PC-3 (cell line): ENCODE data around the gene CDKN1A. TPM values are rescaled to one million over a fixed set of nuclear protein-coding genes. Genes with fewer than 3 reads are reported as not detected.
A peak's percentile ranks its signal among the peaks of the same experiment; 100 is the strongest.

Experiments
- ATAC-seq: fragments of 200-7000 bp; cut with Tn5 transposase; 2 replicates; pipeline ENCODE4 v1.9.1; 2020; ENCODE audit warnings: mild to moderate bottlenecking, moderate library complexity
- BruUV-seq: library from RNA; stranded (reverse); fragments of 400-500 nt; replicated peaks from 2 replicates; lab custom pipeline; 2021; lab: Mats Ljungman, UMichigan
- CTCF ChIA-PET: fragments of 300-600 bp; sonication (Branson Sonifier 250); formaldehyde crosslinking; loops from one replicate; lab custom pipeline; 2022; ENCODE audit warnings: antibody characterized with exemption; lab: Charles Lee
- POLR2A ChIA-PET: fragments of 300-600 bp; sonication (Branson Sonifier 250); formaldehyde crosslinking; loops from one replicate; lab custom pipeline; 2022; ENCODE audit warnings: antibody characterized with exemption; ENCODE audit not compliant: unreplicated experiment; lab: Charles Lee
- DNase-seq: peaks from one replicate; pipeline ENCODE4 v3.0.0-alpha.2; 2015
- H2AFZ ChIP-seq: fragments of 300-600 bp; sonication (generic); 2 replicates; pipeline ENCODE4 v1.6.0; 2016; ENCODE audit warnings: antibody characterized with exemption, low read length
- H3F3A ChIP-seq: fragments of 300-600 bp; sonication (generic); one replicate; pipeline ENCODE4 v1.6.0; 2017; ENCODE audit warnings: antibody characterized with exemption, low read length, control low read depth, mild to moderate bottlenecking; ENCODE audit not compliant: unreplicated experiment
- H3K27ac ChIP-seq: fragments of 300-600 bp; sonication (generic); 2 replicates; pipeline ENCODE4 v1.5.1; 2016; ENCODE audit warnings: mild to moderate bottlenecking, low read length
- H3K27me3 ChIP-seq: fragments of 300-600 bp; sonication (generic); 2 replicates; pipeline ENCODE4 v1.6.1; 2016; ENCODE audit warnings: low read length, mixed read lengths
- H3K36me3 ChIP-seq: fragments of 300-600 bp; sonication (generic); 2 replicates; pipeline ENCODE4 v1.6.1; 2016; ENCODE audit warnings: low read depth, mixed run types, low read length, mixed read lengths
- H3K4me1 ChIP-seq: fragments of 300-600 bp; sonication (generic); 2 replicates; pipeline ENCODE4 v1.5.1; 2016; ENCODE audit warnings: low read length; ENCODE audit not compliant: insufficient read depth
- H3K4me2 ChIP-seq: fragments of 300-600 bp; sonication (generic); 2 replicates; pipeline ENCODE4 v1.6.0; 2016; ENCODE audit warnings: low read length
- H3K4me3 ChIP-seq: fragments of 300-600 bp; sonication (generic); 2 replicates; pipeline ENCODE4 v1.5.1; 2016; ENCODE audit warnings: mild to moderate bottlenecking, low read length, mixed read lengths
- H3K79me2 ChIP-seq: fragments of 300-600 bp; sonication (generic); 2 replicates; pipeline ENCODE4 v1.6.1; 2017; ENCODE audit warnings: low read length, mixed read lengths
- H3K9ac ChIP-seq: fragments of 300-600 bp; sonication (generic); 2 replicates; pipeline ENCODE4 v1.6.0; 2016; ENCODE audit warnings: mild to moderate bottlenecking, low read length
- H3K9me2 ChIP-seq: fragments of 300-600 bp; sonication (generic); replicated peaks from 2 replicates; pipeline ENCODE4 v1.6.1; 2016; ENCODE audit warnings: mixed run types, low read length, mixed read lengths
- H3K9me3 ChIP-seq: fragments of 300-600 bp; sonication (generic); 2 replicates; pipeline ENCODE4 v1.6.1; 2016; ENCODE audit warnings: low read length, mixed read lengths
- H4K20me1 ChIP-seq: fragments of 300-600 bp; sonication (generic); 2 replicates; pipeline ENCODE4 v1.6.1; 2016; ENCODE audit warnings: low read length, mixed read lengths
- EZH2 ChIP-seq: fragments of 300-600 bp; sonication (generic); IDR thresholded peaks from one replicate; pipeline ENCODE4 v1.6.1; 2017; ENCODE audit warnings: antibody characterized with exemption, mild to moderate bottlenecking, low read length; ENCODE audit not compliant: unreplicated experiment
- EZH2phosphoT487 ChIP-seq: fragments of 300-600 bp; sonication (generic); IDR thresholded peaks from 2 replicates; pipeline ENCODE4 v1.6.1; 2018; ENCODE audit warnings: mild to moderate bottlenecking, antibody characterized with exemption, low read length, borderline replicate concordance
- intact Hi-C: fragments of 100-400 bp; cut with micrococcal nuclease; formaldehyde crosslinking; loops from 2 replicates; pipeline ENCODE4 v1.9.0; 2023
- total RNA-seq: library from RNA; depleted of rRNA; stranded (reverse); fragments of >200 nt; gene quantifications from 2 replicates; pipeline ENCODE4 v1.2.3, GENCODE V29; 2014
- TF ChIP-seq, protein P1 (sequence below): fragments of 300-600 bp; sonication (generic); conservative IDR thresholded peaks from 2 replicates; pipeline ENCODE4 v1.5.1; 2017; ENCODE audit warnings: antibody characterized with exemption, low read depth, mild to moderate bottlenecking, low read length

The CDKN1A gene
- total RNA-seq, 1 experiment from 2014 or later = 79.5 TPM

DNA sequence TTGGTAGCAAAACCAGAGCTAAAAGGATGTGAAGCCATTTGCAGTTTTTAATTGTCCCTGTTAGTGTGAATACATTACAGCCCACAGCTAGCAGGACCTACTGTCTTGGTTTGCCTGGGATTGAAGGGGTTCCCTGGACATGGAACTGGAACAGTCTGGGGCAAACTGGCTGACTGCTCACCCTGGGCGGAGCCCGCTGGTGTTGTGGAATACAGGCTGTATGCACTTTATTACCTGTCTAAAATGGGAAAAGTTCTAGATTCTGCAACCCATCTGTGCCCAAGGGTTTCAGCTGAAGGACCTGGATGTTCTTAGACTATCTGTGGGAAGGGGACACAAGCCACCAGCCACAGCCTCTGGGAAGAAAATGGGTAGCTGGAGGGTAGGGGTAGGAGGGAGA is 12.2 kb upstream of the CDKN1A start:
- intact Hi-C loops = no loop called here
- Histone ChIP-seq H3K9ac (no peak overlapping the region), H3K27ac (no peak overlapping the region), H3K9me3 (no peaks in the 10 kb centered on the region), H3K4me1 (peaks cover 11% of the 10 kb centered on the region), H4K20me1 (no peaks in the 10 kb centered on the region), H2AFZ (no peak overlapping the region), H3K36me3 (no peaks in the 10 kb centered on the region), H3K27me3 (no peaks in the 10 kb centered on the region), H3K79me2 (no peaks in the 10 kb centered on the region), H3K4me3 (no peak overlapping the region), H3K4me2 (no peak overlapping the region), H3F3A (no peaks in the 10 kb centered on the region), H3K9me2 (no peaks in the 10 kb centered on the region)
- TF ChIP-seq EZH2 = no peak
- TF ChIP-seq, protein P1, sequence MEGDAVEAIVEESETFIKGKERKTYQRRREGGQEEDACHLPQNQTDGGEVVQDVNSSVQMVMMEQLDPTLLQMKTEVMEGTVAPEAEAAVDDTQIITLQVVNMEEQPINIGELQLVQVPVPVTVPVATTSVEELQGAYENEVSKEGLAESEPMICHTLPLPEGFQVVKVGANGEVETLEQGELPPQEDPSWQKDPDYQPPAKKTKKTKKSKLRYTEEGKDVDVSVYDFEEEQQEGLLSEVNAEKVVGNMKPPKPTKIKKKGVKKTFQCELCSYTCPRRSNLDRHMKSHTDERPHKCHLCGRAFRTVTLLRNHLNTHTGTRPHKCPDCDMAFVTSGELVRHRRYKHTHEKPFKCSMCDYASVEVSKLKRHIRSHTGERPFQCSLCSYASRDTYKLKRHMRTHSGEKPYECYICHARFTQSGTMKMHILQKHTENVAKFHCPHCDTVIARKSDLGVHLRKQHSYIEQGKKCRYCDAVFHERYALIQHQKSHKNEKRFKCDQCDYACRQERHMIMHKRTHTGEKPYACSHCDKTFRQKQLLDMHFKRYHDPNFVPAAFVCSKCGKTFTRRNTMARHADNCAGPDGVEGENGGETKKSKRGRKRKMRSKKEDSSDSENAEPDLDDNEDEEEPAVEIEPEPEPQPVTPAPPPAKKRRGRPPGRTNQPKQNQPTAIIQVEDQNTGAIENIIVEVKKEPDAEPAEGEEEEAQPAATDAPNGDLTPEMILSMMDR = no peak
- DNase-seq (no peak), ATAC-seq (no peak)
- ChIA-PET CTCF (no interaction called here), POLR2A (no interaction called here)
- BruUV-seq = no TSS peak

- no peaks in the 10 kb centered on the region for H3K9me3 ChIP-seq
- no peaks in the 10 kb centered on the region for H3F3A ChIP-seq
- no peaks in the 10 kb centered on the region for H3K79me2 ChIP-seq
- peak overlapping the region; percentile 27 for H3K4me2 ChIP-seq
- H3K27ac ChIP-seq = no peak overlapping the region
- ChIA-PET POLR2A (no interaction called here), CTCF (interaction anchor here (0.6 kb wide), 1 partner anchor 8 kb away, joined by 3 read pairs; no protein-coding TSS in a partner anchor)
- H3K9me2 ChIP-seq = no peaks in the 10 kb centered on the region
- ATAC-seq = 0 out of 2 replicates have a peak, but pooled peaks have one; percentile 27
- H3K4me3 ChIP-seq = no peak overlapping the region
- intact Hi-C loops = no loop called here
- H4K20me1 ChIP-seq = no peaks in the 10 kb centered on the region
- H3K9ac ChIP-seq = no peak overlapping the region
- peaks cover 11% of the 10 kb centered on the region for H3K4me1 ChIP-seq
- no peaks in the 10 kb centered on the region for H3K27me3 ChIP-seq
- no TSS peak for BruUV-seq
- TF ChIP-seq EZH2 = no peak
- peak overlapping the region; percentile 65 for H2AFZ ChIP-seq
- peak; percentile 47 for DNase-seq
- no peaks in the 10 kb centered on the region for H3K36me3 ChIP-seq
Measured at GRCh38 chr6:36666826-36667591, 11.5 kb upstream of the CDKN1A start.

DNA sequence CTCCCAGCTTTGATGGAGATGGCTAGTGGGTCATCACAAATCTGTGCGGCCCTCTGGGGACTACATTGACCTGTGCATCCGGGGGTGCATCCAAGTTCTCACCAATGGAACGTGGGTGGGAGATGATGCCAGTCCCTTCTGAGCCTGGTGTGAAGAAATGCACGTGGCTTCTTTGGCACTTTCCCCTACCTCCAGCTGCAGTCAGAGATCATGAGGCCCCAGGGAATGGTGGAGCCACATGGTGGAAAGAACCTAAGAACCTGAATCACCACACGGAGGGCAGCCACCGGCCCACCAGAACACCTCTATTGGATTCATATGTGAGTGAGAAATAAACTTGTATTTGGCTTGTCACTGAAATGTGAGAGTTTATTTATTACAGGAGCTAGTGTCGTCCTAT is 9.9 kb upstream of the CDKN1A start:
- intact Hi-C loops = no loop called here
- POLR2A ChIA-PET = no interaction called here
- H3K27ac ChIP-seq = no peak overlapping the region
- no peak overlapping the region for H3K9ac ChIP-seq
- no peak overlapping the region for H3K4me3 ChIP-seq
- DNase-seq (no peak), ATAC-seq (no peak)
- no peaks in the 10 kb centered on the region for H3F3A ChIP-seq
- no peaks in the 10 kb centered on the region for H3K79me2 ChIP-seq
- H3K4me1 ChIP-seq = peaks cover 11% of the 10 kb centered on the region
- no TSS peak for BruUV-seq
- H3K4me2 ChIP-seq = no peak overlapping the region
- no peak overlapping the region for H2AFZ ChIP-seq
- H3K27me3 ChIP-seq = no peaks in the 10 kb centered on the region
- H4K20me1 ChIP-seq = no peaks in the 10 kb centered on the region
- TF ChIP-seq EZH2 = no peak
- no peak for TF ChIP-seq EZH2phosphoT487
- TF ChIP-seq, protein P1 = no peak
- no peaks in the 10 kb centered on the region for H3K36me3 ChIP-seq
- no peaks in the 10 kb centered on the region for H3K9me2 ChIP-seq
- CTCF ChIA-PET = no interaction called here
- no peaks in the 10 kb centered on the region for H3K9me3 ChIP-seq
